ENCODE results near the gene RHEB.

RHEB gene

GRCh38 chr7:151486074-151486473 lies 33.6 kb downstream of the RHEB start:
- H3F3A ChIP-seq (ENCODE audit: control insufficient read depth, insufficient read depth), result peaks cover 8% of the 10 kb centered on the region; the same call in 1 of the 2 replicates
- peaks cover 33% of the 10 kb centered on the region; the same call in 1 of the 2 replicates for H4K20me1 ChIP-seq (ENCODE audit: control insufficient read depth, insufficient read depth, low read depth, low read length)
- H3K36me3 ChIP-seq (ENCODE audit: control insufficient read depth, low read length), result peaks cover 96% of the 10 kb centered on the region
- H3K79me2 ChIP-seq (ENCODE audit: control insufficient read depth, low read length), result peaks cover 88% of the 10 kb centered on the region
- H3K27ac ChIP-seq (ENCODE audit: low read depth, low read length), result 0 out of 2 replicates have a peak overlapping the region, but pooled peaks have one; percentile 53
- H3K4me3 ChIP-seq (ENCODE audit: low read length), result peak overlapping the region; percentile 44
- no peaks in the 10 kb centered on the region for H3K27me3 ChIP-seq (ENCODE audit: control insufficient read depth, low read length)
- no peaks in the 10 kb centered on the region for H3K9me2 ChIP-seq (replicated peaks; ENCODE audit: control insufficient read depth, low read length)
- no peaks in the 10 kb centered on the region for H3K9me3 ChIP-seq (ENCODE audit: control insufficient read depth, insufficient read depth, low read length)
- peak overlapping the region; percentile 54 for H3K4me2 ChIP-seq (ENCODE audit: low read length)
- H3K4me1 ChIP-seq (ENCODE audit: control insufficient read depth, low read length), result peaks cover 28% of the 10 kb centered on the region
- no peak for TF ChIP-seq EZH2phosphoT487 (IDR thresholded peaks at IDR 0.05; ENCODE audit: borderline replicate concordance, low read length)
- no peak for TF ChIP-seq CTCF (IDR thresholded peaks at IDR 0.05; ENCODE audit: low read depth, low read length, poor library complexity, severe bottlenecking)

GRCh38 chr7:151484971-151485707 lies 34.6 kb downstream of the RHEB start:
- peaks cover 86% of the 10 kb centered on the region for H3K79me2 ChIP-seq (ENCODE audit: control insufficient read depth, low read length)
- peak overlapping the region; percentile 44 for H3K4me3 ChIP-seq (ENCODE audit: low read length)
- TF ChIP-seq CTCF (IDR thresholded peaks at IDR 0.05; ENCODE audit: low read depth, low read length, poor library complexity, severe bottlenecking) (no peak), EZH2phosphoT487 (IDR thresholded peaks at IDR 0.05; ENCODE audit: borderline replicate concordance, low read length) (no peak)
- no peaks in the 10 kb centered on the region for H3K27me3 ChIP-seq (ENCODE audit: control insufficient read depth, low read length)
- H4K20me1 ChIP-seq (ENCODE audit: control insufficient read depth, insufficient read depth, low read depth, low read length), result peaks cover 30% of the 10 kb centered on the region; the same call in 1 of the 2 replicates
- peaks cover 10% of the 10 kb centered on the region for H3F3A ChIP-seq (ENCODE audit: control insufficient read depth, insufficient read depth)
- H3K36me3 ChIP-seq (ENCODE audit: control insufficient read depth, low read length), result peaks cover 92% of the 10 kb centered on the region
- H3K9me3 ChIP-seq (ENCODE audit: control insufficient read depth, insufficient read depth, low read length), result no peaks in the 10 kb centered on the region
- peak overlapping the region; percentile 53 for H3K27ac ChIP-seq (ENCODE audit: low read depth, low read length)
- H3K4me1 ChIP-seq (ENCODE audit: control insufficient read depth, low read length), result peaks cover 28% of the 10 kb centered on the region
- no peaks in the 10 kb centered on the region for H3K9me2 ChIP-seq (replicated peaks; ENCODE audit: control insufficient read depth, low read length)
- peak overlapping the region; percentile 54 for H3K4me2 ChIP-seq (ENCODE audit: low read length)

GRCh38 chr7:151483711-151483983 lies 36.0 kb downstream of the RHEB start:
- peaks cover 28% of the 10 kb centered on the region for H3K4me1 ChIP-seq (ENCODE audit: control insufficient read depth, low read length)
- H3F3A ChIP-seq (ENCODE audit: control insufficient read depth, insufficient read depth), result peaks cover 10% of the 10 kb centered on the region
- no peaks in the 10 kb centered on the region for H3K9me3 ChIP-seq (ENCODE audit: control insufficient read depth, insufficient read depth, low read length)
- H3K4me2 ChIP-seq (ENCODE audit: low read length), result no peak overlapping the region
- peaks cover 89% of the 10 kb centered on the region for H3K36me3 ChIP-seq (ENCODE audit: control insufficient read depth, low read length)
- no peaks in the 10 kb centered on the region for H3K27me3 ChIP-seq (ENCODE audit: control insufficient read depth, low read length)
- H4K20me1 ChIP-seq (ENCODE audit: control insufficient read depth, insufficient read depth, low read depth, low read length), result peaks cover 30% of the 10 kb centered on the region; the same call in 1 of the 2 replicates
- TF ChIP-seq CTCF (IDR thresholded peaks at IDR 0.05; ENCODE audit: low read depth, low read length, poor library complexity, severe bottlenecking) (no peak), EZH2phosphoT487 (IDR thresholded peaks at IDR 0.05; ENCODE audit: borderline replicate concordance, low read length) (no peak)
- no peak overlapping the region for H3K27ac ChIP-seq (ENCODE audit: low read depth, low read length)
- no peaks in the 10 kb centered on the region for H3K9me2 ChIP-seq (replicated peaks; ENCODE audit: control insufficient read depth, low read length)
- H3K79me2 ChIP-seq (ENCODE audit: control insufficient read depth, low read length), result peaks cover 87% of the 10 kb centered on the region
- H3K4me3 ChIP-seq (ENCODE audit: low read length), result no peak overlapping the region
